GM13976 (cell line): ENCODE data around the gene CASQ1.

Source experiments
- DNase-seq: peaks from one replicate; pipeline ENCODE4 v3.0.0; 2012; ENCODE audit warnings: low spot score
- in situ Hi-C: fragments of 300-500 bp; cut with MboI; formaldehyde crosslinking; loops from one replicate; pipeline ENCODE4 v1.12.0; 2022; ENCODE audit warnings: low sequenced_read_pairs, mixed read lengths, inconsistent platforms; ENCODE audit not compliant: unreplicated experiment
- TF ChIP-seq, protein P1 (sequence below): IDR thresholded peaks from 2 replicates; pipeline ENCODE4 v1.5.1; 2012; ENCODE audit warnings: borderline replicate concordance, mild to moderate bottlenecking; ENCODE audit not compliant: insufficient read depth; ENCODE audit errors: extremely low read depth, missing control alignments, control extremely low read depth

CASQ1 gene

GRCh38 chr1:160171980-160172379 is 18.4 kb upstream of the CASQ1 start:
- DNase-seq, result no peak
- in situ Hi-C loops, result no loop called here
- TF ChIP-seq, protein P1, sequence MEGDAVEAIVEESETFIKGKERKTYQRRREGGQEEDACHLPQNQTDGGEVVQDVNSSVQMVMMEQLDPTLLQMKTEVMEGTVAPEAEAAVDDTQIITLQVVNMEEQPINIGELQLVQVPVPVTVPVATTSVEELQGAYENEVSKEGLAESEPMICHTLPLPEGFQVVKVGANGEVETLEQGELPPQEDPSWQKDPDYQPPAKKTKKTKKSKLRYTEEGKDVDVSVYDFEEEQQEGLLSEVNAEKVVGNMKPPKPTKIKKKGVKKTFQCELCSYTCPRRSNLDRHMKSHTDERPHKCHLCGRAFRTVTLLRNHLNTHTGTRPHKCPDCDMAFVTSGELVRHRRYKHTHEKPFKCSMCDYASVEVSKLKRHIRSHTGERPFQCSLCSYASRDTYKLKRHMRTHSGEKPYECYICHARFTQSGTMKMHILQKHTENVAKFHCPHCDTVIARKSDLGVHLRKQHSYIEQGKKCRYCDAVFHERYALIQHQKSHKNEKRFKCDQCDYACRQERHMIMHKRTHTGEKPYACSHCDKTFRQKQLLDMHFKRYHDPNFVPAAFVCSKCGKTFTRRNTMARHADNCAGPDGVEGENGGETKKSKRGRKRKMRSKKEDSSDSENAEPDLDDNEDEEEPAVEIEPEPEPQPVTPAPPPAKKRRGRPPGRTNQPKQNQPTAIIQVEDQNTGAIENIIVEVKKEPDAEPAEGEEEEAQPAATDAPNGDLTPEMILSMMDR, result no peak

- DNase-seq, result no peak
- in situ Hi-C loops, result no loop called here
- TF ChIP-seq, protein P1, result no peak
Observed at GRCh38 chr1:160177231-160177630, 13.1 kb upstream of the CASQ1 start.

- TF ChIP-seq, protein P1, result no peak
- no peak for DNase-seq
- in situ Hi-C loops, result no loop called here
Observed at GRCh38 chr1:160177667-160178066, 12.7 kb upstream of the CASQ1 start.

DNA sequence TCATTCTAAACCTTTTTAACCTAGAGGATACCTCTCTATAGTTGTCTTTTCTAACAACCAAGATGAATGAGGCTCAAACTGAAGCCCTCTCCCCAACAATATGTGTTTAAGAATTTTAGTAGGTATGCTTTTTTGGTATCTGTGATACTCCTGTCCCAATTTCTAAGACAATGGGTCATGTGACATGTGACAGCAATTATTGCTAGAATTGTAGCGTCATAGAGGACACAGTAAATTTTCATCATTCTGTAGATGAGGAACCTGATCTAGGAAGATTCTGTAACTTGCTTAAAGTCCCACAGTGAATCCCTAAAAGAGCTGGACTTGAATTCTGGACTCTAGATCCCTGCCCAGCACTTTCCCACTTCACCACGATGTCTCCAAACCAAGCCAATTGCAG is 11.6 kb upstream of the CASQ1 start:
- in situ Hi-C loops, result no loop called here
- TF ChIP-seq, protein P1, result no peak
- DNase-seq, result no peak

DNA sequence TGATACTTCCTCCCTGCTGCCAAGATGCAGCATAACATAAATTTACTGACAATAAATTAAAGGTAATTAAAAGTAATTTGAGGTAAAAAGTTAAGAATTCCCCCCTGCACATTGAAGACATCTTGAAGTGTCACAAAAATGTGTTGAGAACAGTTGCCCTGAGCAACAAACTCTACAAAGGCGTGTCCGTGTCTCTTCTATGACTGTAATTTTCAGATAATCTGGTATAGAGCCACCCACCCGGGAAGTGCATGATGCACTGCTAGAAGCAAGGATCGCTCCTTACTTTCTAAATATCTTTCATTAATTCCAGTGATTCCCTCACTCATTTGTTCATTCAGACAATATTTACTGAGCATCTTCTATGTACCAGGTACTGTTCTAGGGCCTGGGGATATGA is 11.0 kb upstream of the CASQ1 start:
- in situ Hi-C loops, result no loop called here
- TF ChIP-seq, protein P1, result no peak
- no peak for DNase-seq

- TF ChIP-seq, protein P1, result no peak
- in situ Hi-C loops, result no loop called here
- DNase-seq, result no peak
Observed at GRCh38 chr1:160186246-160186645, 4.1 kb upstream of the CASQ1 start.

DNA sequence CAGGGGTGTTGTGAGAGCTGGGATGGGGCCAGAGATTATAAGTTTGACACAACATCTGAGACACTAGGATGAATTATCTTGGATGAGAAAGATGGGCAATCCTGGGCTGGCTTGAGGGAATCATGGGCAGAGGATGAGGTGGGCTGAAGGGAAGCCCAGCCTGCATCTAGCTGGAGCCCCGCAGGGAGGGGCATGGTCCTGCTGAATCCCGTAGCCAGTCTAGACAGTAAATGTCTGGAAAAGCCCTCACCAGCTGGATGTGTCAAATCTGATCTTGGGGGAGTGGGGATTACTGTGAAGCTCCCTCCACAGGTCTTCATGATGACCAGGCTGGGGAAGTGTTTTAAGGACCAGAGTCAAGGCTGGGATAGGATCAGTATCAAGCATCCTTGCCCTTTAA is 3.6 kb upstream of the CASQ1 start:
- no peak for DNase-seq
- TF ChIP-seq, protein P1, result no peak
- in situ Hi-C loops, result no loop called here
